Body of pancreas (tissue), 4 donors: ENCODE data around the gene USP40. TPM values are rescaled to one million over a fixed set of nuclear protein-coding genes. Genes with fewer than 3 reads are reported as not detected.

Experiments
- ATAC-seq: fragments of 150-250 bp; one replicate; pipeline ENCODE4 v1.9.1; 2016
- DNase-seq, 4 donors: peaks; one replicate each; pipeline ENCODE4 v3.0.0-alpha.2; 2019
- H3K27ac ChIP-seq, 4 donors: fragments of 200-600 bp; sonication (generic); 1 replicate in 3 of 4; 2 replicates in 1 of 4; pipeline versions ENCODE4 v1.5.1 to v1.6.1; 2016 to 2019; ENCODE audit warnings: mild to moderate bottlenecking in 1 of 4, mixed read lengths in 1 of 4, moderate library complexity in 1 of 4
- H3K27me3 ChIP-seq, 2 donors: fragments of 200-600 bp; sonication (generic); one replicate each; pipeline ENCODE4 v1.6.0; 2016; ENCODE audit warnings: mild to moderate bottlenecking in 1 of 2
- H3K36me3 ChIP-seq, 2 donors: fragments of 200-600 bp; sonication (generic); replicated peaks in 1 of 2; 2 replicates each; pipeline ENCODE4 v1.5.1; 2016; ENCODE audit warnings: low read depth in 2 of 2; ENCODE audit not compliant: insufficient read depth in 1 of 2
- H3K4me1 ChIP-seq: fragments of 200-600 bp; sonication (generic); one replicate; pipeline ENCODE4 v1.6.0; 2016
- H3K4me3 ChIP-seq, 2 donors: fragments of 200-600 bp; sonication (generic); 1 replicate in 1 of 2; 2 replicates in 1 of 2; pipeline ENCODE4 v1.5.1; 2016 to 2019
- H3K9me3 ChIP-seq, 3 donors: fragments of 200-600 bp; sonication (generic); 1 replicate in 2 of 3; 2 replicates in 1 of 3; pipeline ENCODE4 v1.5.1; 2016
- CTCF ChIP-seq, 7 experiments: fragments of 450-650 bp in 4 of 7; fragments of 200-600 bp in 3 of 7; sonication (generic) in 3 of 7; IDR thresholded peaks; one replicate each; pipeline ENCODE4 v1.5.1; 2016 to 2019; ENCODE audit warnings: antibody characterized with exemption in 7 of 7
- POLR2A ChIP-seq, 3 donors: fragments of 450-650 bp; IDR thresholded peaks; one replicate each; pipeline ENCODE4 v1.6.1; 2016; ENCODE audit warnings: antibody characterized with exemption in 3 of 3, mild to moderate bottlenecking in 2 of 3
- WGBS, 2 donors: methylation state at CpG; one replicate each; pipeline ENCODE4 v1.1.5; 2017; 5-methylcytosine and 5-hydroxymethylcytosine counted together
- intact Hi-C: fragments of 100-400 bp; cut with DNase I; formaldehyde crosslinking; loops from one replicate; pipeline ENCODE4 v1.15.1; 2023
- total RNA-seq, 2 donors: library from RNA; depleted of rRNA; stranded (reverse); fragments of >200 nt; gene quantifications; one replicate each; pipeline ENCODE4 v1.1.0, GENCODE V29; 2016

The USP40 gene
- total RNA-seq, 2 donors from 2014 or later, result 34.9 to 38.9 TPM

GRCh38 chr2:233428008-233428407 is 138.6 kb downstream of the USP40 start:
- Histone ChIP-seq H3K36me3 (no peaks in the 10 kb centered on the region), H3K27ac (no peak overlapping the region), H3K9me3 (no peaks in the 10 kb centered on the region), H3K4me1 (peaks cover 8% of the 10 kb centered on the region), H3K27me3 (no peaks in the 10 kb centered on the region), H3K4me3 (no peak overlapping the region)
- intact Hi-C loops, result no loop called here
- ATAC-seq, result no peak
- no peak for DNase-seq
- 85 to 90% methylated on average over 2 to 3 of the region's 3 CpGs for WGBS, 2 donors
- no peak for TF ChIP-seq POLR2A (IDR thresholded peaks at IDR 0.05)
- no peak for TF ChIP-seq CTCF (IDR thresholded peaks at IDR 0.05)

- Histone ChIP-seq H3K36me3 (no peaks in the 10 kb centered on the region), H3K4me3 (no peak overlapping the region), H3K27me3 (no peaks in the 10 kb centered on the region), H3K4me1 (peaks cover 19% of the 10 kb centered on the region), H3K27ac (no peak overlapping the region), H3K9me3 (no peaks in the 10 kb centered on the region)
- intact Hi-C loops, result no loop called here
- ATAC-seq (no peak), DNase-seq (no peak)
- TF ChIP-seq POLR2A (IDR thresholded peaks at IDR 0.05) (no peak), CTCF (IDR thresholded peaks at IDR 0.05) (no peak)
- WGBS, 2 donors, result 91 to 93% methylated on average over 7 of the region's 7 CpGs
These were observed 139.8 kb downstream of the USP40 start for GRCh38 chr2:233426619-233427342.

Other genes with a start within 250 kb of the USP40 start
- gene DGKD, start 212.3 kb downstream of the USP40 start, total RNA-seq, result 10 to 100 TPM in 1 of 2 donors, 1 to 10 TPM in 1; 9.1 to 30.3 TPM
- not detected for gene UGT1A8, start 50.9 kb upstream of the USP40 start, total RNA-seq
- gene UGT1A10, start 69.7 kb upstream of the USP40 start, total RNA-seq, result under 1 TPM; 0.52 to 0.99 TPM
- gene UGT1A9, start 105.1 kb upstream of the USP40 start, total RNA-seq, result not detected
- gene UGT1A7, start 115.1 kb upstream of the USP40 start, total RNA-seq, result not detected
- under 1 TPM in 1 of 2 donors, not detected in 1; 0.33 TPM for gene UGT1A6, start 126.1 kb upstream of the USP40 start, total RNA-seq
- gene UGT1A5, start 146.1 kb upstream of the USP40 start, total RNA-seq, result not detected
- 1 to 10 TPM in 1 of 2 donors, not detected in 1; 3.3 TPM for gene UGT1A4, start 152.0 kb upstream of the USP40 start, total RNA-seq
- gene UGT1A3, start 162.3 kb upstream of the USP40 start, total RNA-seq, result not detected
- not detected for gene UGT1A1, start 193.5 kb upstream of the USP40 start, total RNA-seq
- gene MROH2A, start 211.5 kb upstream of the USP40 start, total RNA-seq, result not detected